ENCODE data around the gene RABGAP1L. TPM values are rescaled to one million over a fixed set of nuclear protein-coding genes. Genes with fewer than 3 reads are reported as not detected.

The RABGAP1L gene
- total RNA-seq, 2 experiments from 2014 or later, result 59.8 to 67.6 TPM

DNA sequence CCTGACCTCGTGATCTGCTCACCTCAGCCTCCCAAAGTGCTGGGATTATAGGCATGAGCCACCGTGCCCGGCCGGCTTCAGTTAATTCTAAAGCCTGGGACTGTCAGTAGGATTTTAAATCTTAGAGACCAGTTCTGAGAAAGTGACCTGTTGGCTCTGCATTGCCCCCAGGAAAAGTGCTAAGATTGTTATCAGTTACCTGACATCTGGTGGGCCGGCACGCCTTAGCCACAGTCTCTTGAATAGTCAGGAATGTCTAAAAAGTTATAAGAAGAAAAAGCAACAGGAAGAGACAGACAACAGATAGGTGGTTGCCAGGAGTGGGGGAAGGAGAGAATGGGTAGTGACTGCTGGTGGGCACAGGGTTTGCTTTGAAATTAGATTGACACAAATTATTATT, 35.1 kb downstream of the RABGAP1L start:
- H3K27me3 Mint-ChIP-seq, result no peaks in the 10 kb centered on the region
- H3K36me3 ChIP-seq (ENCODE audit: insufficient read depth, low read length), result no peaks in the 10 kb centered on the region
- ChIA-PET CTCF (no interaction called here), POLR2A (no interaction called here)
- DNase-seq (no peak), ATAC-seq (ENCODE audit: poor library complexity) (no peak)
- no peaks in the 10 kb centered on the region for H3K27me3 ChIP-seq (ENCODE audit: control insufficient read depth in 1 of 2, insufficient read depth in 2 of 2, low read length in 2 of 2)
- no peak overlapping the region for H3K27ac Mint-ChIP-seq
- intact Hi-C loops (cut with DNase I, micrococcal nuclease), result no loop called here
- no peak overlapping the region for H3K4me3 ChIP-seq (ENCODE audit: low read length)
- no peak overlapping the region for H3K4me3 Mint-ChIP-seq
- H3K27ac ChIP-seq (ENCODE audit: low read depth in 1 of 2, low read length in 2 of 2), result no peak overlapping the region
- no peaks in the 10 kb centered on the region for H3K9me3 ChIP-seq (ENCODE audit: control insufficient read depth in 1 of 2, insufficient read depth in 1 of 2, low read length in 2 of 2)
- H3K4me1 Mint-ChIP-seq (ENCODE audit: low read depth), result peaks cover 54% of the 10 kb centered on the region
- TF ChIP-seq CTCF (IDR thresholded peaks at IDR 0.05), result no peak
- peaks cover 8% of the 10 kb centered on the region for H3K4me1 ChIP-seq (ENCODE audit: insufficient read depth, low read length)
- H3K9me3 Mint-ChIP-seq, result no peaks in the 10 kb centered on the region
- peaks cover 5% of the 10 kb centered on the region for H3K36me3 Mint-ChIP-seq (ENCODE audit: low read depth)

GRCh38 chr1:174197088-174197487, 37.8 kb downstream of the RABGAP1L start:
- H3K27ac ChIP-seq (ENCODE audit: low read depth in 1 of 2, low read length in 2 of 2), result no peak overlapping the region
- Mint-ChIP-seq H3K4me3 (no peak overlapping the region), H3K4me1 (ENCODE audit: low read depth) (peaks cover 50% of the 10 kb centered on the region), H3K36me3 (ENCODE audit: low read depth) (peaks cover 5% of the 10 kb centered on the region), H3K27ac (no peak overlapping the region), H3K9me3 (no peaks in the 10 kb centered on the region), H3K27me3 (no peaks in the 10 kb centered on the region)
- no peaks in the 10 kb centered on the region for H3K4me1 ChIP-seq (ENCODE audit: insufficient read depth, low read length)
- ChIA-PET POLR2A (no interaction called here), CTCF (no interaction called here)
- ATAC-seq (ENCODE audit: poor library complexity), result no peak
- H3K9me3 ChIP-seq (ENCODE audit: control insufficient read depth in 1 of 2, insufficient read depth in 1 of 2, low read length in 2 of 2), result no peaks in the 10 kb centered on the region
- no peaks in the 10 kb centered on the region for H3K36me3 ChIP-seq (ENCODE audit: insufficient read depth, low read length)
- H3K4me3 ChIP-seq (ENCODE audit: low read length), result no peak overlapping the region
- no peak for DNase-seq
- no peaks in the 10 kb centered on the region for H3K27me3 ChIP-seq (ENCODE audit: control insufficient read depth in 1 of 2, insufficient read depth in 2 of 2, low read length in 2 of 2)
- intact Hi-C loops (cut with DNase I, micrococcal nuclease), result no loop called here
- TF ChIP-seq CTCF (IDR thresholded peaks at IDR 0.05), result no peak

- H3K36me3 Mint-ChIP-seq (ENCODE audit: low read depth), result peaks cover 5% of the 10 kb centered on the region
- no peak for DNase-seq
- no peaks in the 10 kb centered on the region for H3K27me3 Mint-ChIP-seq
- no peak for ATAC-seq (ENCODE audit: poor library complexity)
- no peak overlapping the region for H3K4me3 Mint-ChIP-seq
- H3K9me3 ChIP-seq (ENCODE audit: control insufficient read depth in 1 of 2, insufficient read depth in 1 of 2, low read length in 2 of 2), result no peaks in the 10 kb centered on the region
- H3K36me3 ChIP-seq (ENCODE audit: insufficient read depth, low read length), result no peaks in the 10 kb centered on the region
- H3K4me3 ChIP-seq (ENCODE audit: low read length), result no peak overlapping the region
- no peak for TF ChIP-seq CTCF (IDR thresholded peaks at IDR 0.05)
- H3K27ac Mint-ChIP-seq, result no peak overlapping the region
- intact Hi-C loops (cut with DNase I, micrococcal nuclease), result no loop called here
- ChIA-PET CTCF (no interaction called here), POLR2A (no interaction called here)
- no peak overlapping the region for H3K27ac ChIP-seq (ENCODE audit: low read depth in 1 of 2, low read length in 2 of 2)
- no peaks in the 10 kb centered on the region for H3K27me3 ChIP-seq (ENCODE audit: control insufficient read depth in 1 of 2, insufficient read depth in 2 of 2, low read length in 2 of 2)
- no peaks in the 10 kb centered on the region for H3K4me1 ChIP-seq (ENCODE audit: insufficient read depth, low read length)
- no peaks in the 10 kb centered on the region for H3K9me3 Mint-ChIP-seq
- H3K4me1 Mint-ChIP-seq (ENCODE audit: low read depth), result peaks cover 47% of the 10 kb centered on the region
Observed at GRCh38 chr1:174197547-174197946, 38.2 kb downstream of the RABGAP1L start.

All from CD4-positive, alpha-beta T cell (primary cell).